B cell (primary cell): ENCODE results near the gene PBOV1. TPM values are rescaled to one million over a fixed set of nuclear protein-coding genes. Genes with fewer than 3 reads are reported as not detected.

Experiments used
- ATAC-seq: fragments of 200-7000 bp; cut with Tn5 transposase; one replicate; pipeline ENCODE4 v1.10.0; 2021; ENCODE audit warnings: low read depth, mild to moderate bottlenecking, moderate number of reproducible peaks, moderate library complexity
- CTCF ChIA-PET: fragments of 350-600 bp; sonication (Branson Sonifier 250); formaldehyde crosslinking; loops from one replicate; lab custom pipeline; 2021; ENCODE audit warnings: antibody characterized with exemption, inconsistent platforms; lab: Charles Lee
- POLR2A ChIA-PET: fragments of 350-600 bp; sonication (Branson Sonifier 250); formaldehyde crosslinking; loops from one replicate; lab custom pipeline; 2021; ENCODE audit warnings: antibody characterized with exemption; lab: Charles Lee
- DNase-seq: peaks from one replicate; pipeline ENCODE4 v3.0.0; 2013
- H2AFZ ChIP-seq: 2 replicates; pipeline ENCODE4 v1.6.1; 2012; ENCODE audit warnings: mild to moderate bottlenecking, low read depth, low read length; ENCODE audit not compliant: insufficient read depth, poor library complexity, severe bottlenecking
- H3K27ac ChIP-seq, 2 donors: 1 replicate in 1 of 2; 2 replicates in 1 of 2; pipeline ENCODE4 v1.5.1; 2012 to 2013; ENCODE audit warnings: low read length in 2 of 2, mild to moderate bottlenecking in 2 of 2, moderate library complexity in 1 of 2
- H3K27me3 ChIP-seq, 4 experiments: fragments of 200-600 bp in 1 of 4; sonication (generic) in 1 of 4; replicated peaks in 1 of 4; 1 replicate in 2 of 4; 2 replicates in 2 of 4; pipeline versions ENCODE4 v1.6.1 to v1.7.0; 2013 to 2016; ENCODE audit warnings: low read length in 3 of 4, mild to moderate bottlenecking in 2 of 4, mixed read lengths in 1 of 4, moderate library complexity in 1 of 4; ENCODE audit not compliant: insufficient read depth in 4 of 4, control insufficient read depth in 3 of 4; ENCODE audit errors: control extremely low read depth in 1 of 4
- H3K36me3 ChIP-seq, 2 experiments: replicated peaks in 1 of 2; 1 replicate in 1 of 2; 2 replicates in 1 of 2; pipeline versions ENCODE4 v1.6.1 to v1.7.1; 2013; ENCODE audit warnings: low read length in 1 of 2; ENCODE audit not compliant: insufficient read depth in 2 of 2, control insufficient read depth in 1 of 2; ENCODE audit errors: control extremely low read depth in 1 of 2, extremely low read depth in 1 of 2
- H3K4me1 ChIP-seq, 2 donors: fragments of 200-600 bp in 1 of 2; sonication (generic) in 1 of 2; 1 replicate in 1 of 2; 2 replicates in 1 of 2; pipeline versions ENCODE4 v1.5.1 to v1.6.1; 2013 to 2017; ENCODE audit warnings: low read length in 2 of 2; ENCODE audit not compliant: control insufficient read depth in 2 of 2, insufficient read depth in 2 of 2
- H3K4me2 ChIP-seq: replicated peaks from 2 replicates; pipeline ENCODE3; 2012; ENCODE audit warnings: mild to moderate bottlenecking, low read depth, low read length; ENCODE audit not compliant: poor library complexity, severe bottlenecking
- H3K4me3 ChIP-seq, 5 experiments: fragments of 200-600 bp in 1 of 5; sonication (generic) in 1 of 5; 1 replicate in 3 of 5; 2 replicates in 2 of 5; pipeline versions ENCODE4 v1.5.1 to v1.7.0; 2011 to 2016; ENCODE audit warnings: low read length in 4 of 5, mild to moderate bottlenecking in 4 of 5, low read depth in 2 of 5, control low read depth in 1 of 5, moderate library complexity in 1 of 5; ENCODE audit not compliant: insufficient read depth in 1 of 5; ENCODE audit errors: control extremely low read depth in 1 of 5, extremely low read depth in 1 of 5
- H3K79me2 ChIP-seq: fragments of 200-600 bp; sonication (generic); one replicate; pipeline ENCODE4 v1.6.0; 2016; ENCODE audit warnings: low read length; ENCODE audit not compliant: control insufficient read depth, insufficient read depth
- H3K9ac ChIP-seq: fragments of 200-600 bp; sonication (generic); 2 replicates; pipeline ENCODE4 v1.6.1; 2017; ENCODE audit warnings: mild to moderate bottlenecking, low read length, moderate library complexity
- H3K9me3 ChIP-seq, 3 donors: one replicate each; pipeline versions ENCODE4 v1.6.1 to v1.7.1; 2013; ENCODE audit warnings: low read length in 2 of 3; ENCODE audit not compliant: control insufficient read depth in 2 of 3, insufficient read depth in 1 of 3; ENCODE audit errors: control extremely low read depth in 1 of 3
- H4K20me1 ChIP-seq: 2 replicates; pipeline ENCODE4 v1.6.0; 2012; ENCODE audit warnings: mild to moderate bottlenecking, low read length; ENCODE audit not compliant: insufficient read depth, control insufficient read depth, poor library complexity, severe bottlenecking
- H3K27ac Mint-ChIP-seq: one replicate; pipeline ENCODE4 v1.8.0; 2021; ENCODE audit warnings: mixed read lengths
- H3K27me3 Mint-ChIP-seq: one replicate; pipeline ENCODE4 v1.8.0; 2021; ENCODE audit warnings: mixed read lengths
- H3K4me1 Mint-ChIP-seq: one replicate; pipeline ENCODE4 v1.8.0; 2021; ENCODE audit warnings: mixed read lengths
- H3K4me3 Mint-ChIP-seq: one replicate; pipeline ENCODE4 v1.8.0; 2021; ENCODE audit warnings: mixed read lengths
- H3K9me3 Mint-ChIP-seq: one replicate; pipeline ENCODE4 v1.8.0; 2022; ENCODE audit warnings: mixed read lengths; ENCODE audit not compliant: insufficient read depth
- CTCF ChIP-seq: fragments of 200-600 bp; IDR thresholded peaks from one replicate; pipeline ENCODE4 v1.8.0; 2022; ENCODE audit warnings: antibody characterized with exemption, mild to moderate bottlenecking
- EZH2 ChIP-seq: IDR thresholded peaks from 2 replicates; pipeline ENCODE4 v1.6.1; 2012; ENCODE audit warnings: borderline replicate concordance, low read depth, mild to moderate bottlenecking, moderate library complexity, low read length; ENCODE audit not compliant: insufficient read depth, poor library complexity, severe bottlenecking
- WGBS: methylation state at CpG from one replicate; pipeline ENCODE4 v1.1.5; 2013; ENCODE audit warnings: missing lambda C conversion rate; ENCODE audit not compliant: insufficient coverage; 5-methylcytosine and 5-hydroxymethylcytosine counted together
- intact Hi-C: fragments of 100-400 bp; cut with micrococcal nuclease; formaldehyde crosslinking; loops from one replicate; pipeline ENCODE4 v1.10.0; 2022
- polyA plus RNA-seq: library from polyadenylated mRNA; depleted of rRNA; stranded (reverse); fragments of >200 nt; gene quantifications from 2 replicates; pipeline ENCODE4 v1.2.3, GENCODE V29; 2012
- total RNA-seq, 2 donors: library from RNA; stranded (reverse); fragments of 120-200 nt in 1 of 2; gene quantifications; 1 replicate in 1 of 2; 2 replicates in 1 of 2; pipeline versions ENCODE4 v1.2.3 to v1.2.4, GENCODE V29; 2013 to 2022

Gene PBOV1
- total and polyA plus RNA-seq, 2 donors (not counting 1 experiment from before 2014, with no cell fraction given): not detected

- TF ChIP-seq EZH2 (no peak), CTCF (no peak)
- POLR2A ChIA-PET: no interaction called here
- no CpG with 5 or more reads among the region's 1 CpG for WGBS
- Mint-ChIP-seq H3K27ac (no peak overlapping the region), H3K9me3 (no peaks in the 10 kb centered on the region), H3K27me3 (peaks cover 35% of the 10 kb centered on the region), H3K4me3 (no peak overlapping the region), H3K4me1 (no peaks in the 10 kb centered on the region)
- H3K4me2 ChIP-seq: no peak overlapping the region
- H3K79me2 ChIP-seq: no peaks in the 10 kb centered on the region
- no peaks in the 10 kb centered on the region for H3K36me3 ChIP-seq
- H4K20me1 ChIP-seq: no peaks in the 10 kb centered on the region
- H2AFZ ChIP-seq: no peak overlapping the region
- no peak overlapping the region for H3K9ac ChIP-seq
- no peaks in the 10 kb centered on the region for H3K4me1 ChIP-seq
- intact Hi-C loops: no loop called here
- ATAC-seq (no peak), DNase-seq (no peak)
- H3K4me3 ChIP-seq: no peak overlapping the region
- CTCF ChIA-PET: no interaction called here
- no peaks in the 10 kb centered on the region for H3K9me3 ChIP-seq
- peaks cover 0 to 1% (median 0%) of the 10 kb centered on the region in 4 experiments for H3K27me3 ChIP-seq
- H3K27ac ChIP-seq: no peak overlapping the region
Observed at GRCh38 chr6:138257638-138258040, 39.3 kb upstream of the PBOV1 start.

- Mint-ChIP-seq H3K4me3 (no peak overlapping the region), H3K27me3 (peaks cover 32% of the 10 kb centered on the region), H3K27ac (no peak overlapping the region), H3K9me3 (no peaks in the 10 kb centered on the region), H3K4me1 (no peaks in the 10 kb centered on the region)
- Histone ChIP-seq H3K4me3 (no peak overlapping the region), H3K4me1 (no peaks in the 10 kb centered on the region), H3K27ac (no peak overlapping the region), H3K79me2 (no peaks in the 10 kb centered on the region), H3K27me3 (peaks cover 0 to 2% (median 0%) of the 10 kb centered on the region in 4 experiments), H2AFZ (no peak overlapping the region), H3K4me2 (no peak overlapping the region), H4K20me1 (no peaks in the 10 kb centered on the region), H3K9me3 (no peaks in the 10 kb centered on the region), H3K36me3 (no peaks in the 10 kb centered on the region), H3K9ac (no peak overlapping the region)
- TF ChIP-seq CTCF (no peak), EZH2 (no peak)
- DNase-seq (no peak), ATAC-seq (no peak)
- ChIA-PET CTCF (interaction anchor here (1.0 kb wide), 1 partner anchor 29 kb away, joined by 4 read pairs; no protein-coding TSS in a partner anchor), POLR2A (no interaction called here)
- intact Hi-C loops: no loop called here
- WGBS: 91% methylated on average over 10 of the region's 20 CpGs
Observed at GRCh38 chr6:138255443-138255842, 37.2 kb upstream of the PBOV1 start.
